GM12892 (cell line): ENCODE measurements around the gene GFRA1.

Experiments
- POLR2A ChIP-seq: IDR thresholded peaks from 2 replicates; pipeline ENCODE4 v1.6.1; 2011; ENCODE audit warnings: low read depth, low read length, control low read depth
- POLR2AphosphoS5 ChIP-seq: IDR thresholded peaks from 2 replicates; pipeline ENCODE4 v1.6.1; 2011; ENCODE audit warnings: low read depth, low read length, control low read depth
- TAF1 ChIP-seq: IDR thresholded peaks from 2 replicates; pipeline ENCODE4 v1.6.1; 2011; ENCODE audit warnings: low read depth, mild to moderate bottlenecking, control low read depth, low read length, borderline replicate concordance

GRCh38 chr10:116038259-116038658 lies 234.7 kb downstream of the GFRA1 start:
- TF ChIP-seq TAF1 (no peak), POLR2AphosphoS5 (no peak), POLR2A (no peak)
